GM21528 (cell line): Measurements from ENCODE around the gene ANKRD33.
"Not testable (repeated sequence)": the region's sequence is repeated elsewhere in the genome, so short reads cannot be mapped to it uniquely, and the experiment has no call there.

Experiments used
- ATAC-seq: cut with Tn5 transposase; IDR thresholded peaks from one replicate; pipeline ENCODE4 v1.9.1; 2021; ENCODE audit warnings: mild to moderate bottlenecking, moderate library complexity; ENCODE audit not compliant: unreplicated experiment, low FRiP score

Gene ANKRD33

DNA sequence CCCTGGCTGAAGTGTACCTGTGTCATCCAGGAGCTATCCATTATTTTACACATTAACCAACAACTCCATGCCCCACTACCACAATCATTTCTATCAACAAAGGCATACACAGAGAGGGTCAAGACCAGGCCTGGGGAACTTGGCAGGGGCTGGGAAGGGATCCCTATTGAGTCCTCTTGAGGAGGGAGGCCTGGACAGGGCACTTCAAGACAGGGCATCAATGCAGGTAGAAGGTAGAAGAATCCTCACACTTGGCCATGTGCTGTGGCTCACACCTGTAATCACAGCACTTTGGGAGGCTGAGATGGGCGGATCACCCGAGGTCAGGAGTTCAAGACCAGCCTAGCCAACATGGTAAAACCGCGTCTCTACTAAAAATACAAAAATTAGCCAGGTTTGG, 13.4 kb upstream of the ANKRD33 start:
- no peak for ATAC-seq

DNA sequence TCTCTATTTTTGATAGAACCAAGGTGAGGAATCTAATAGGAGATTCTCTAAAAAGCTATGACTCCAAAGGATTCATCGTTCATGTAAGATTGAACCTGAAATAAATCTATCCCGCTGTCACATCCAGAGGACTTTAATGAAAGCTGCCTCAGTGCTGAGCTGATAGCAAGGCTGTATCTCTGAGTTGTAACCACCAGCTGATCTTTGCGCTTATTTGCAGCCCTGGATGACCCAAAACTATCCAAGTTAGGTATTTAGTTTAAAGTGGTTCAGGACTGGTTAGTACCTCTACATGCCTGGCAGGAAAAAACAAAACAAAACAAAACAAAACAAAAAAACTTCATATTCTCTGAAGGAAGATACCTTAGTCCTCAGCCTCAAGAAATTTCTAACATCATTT, 8.8 kb upstream of the ANKRD33 start:
- no peak for ATAC-seq

DNA sequence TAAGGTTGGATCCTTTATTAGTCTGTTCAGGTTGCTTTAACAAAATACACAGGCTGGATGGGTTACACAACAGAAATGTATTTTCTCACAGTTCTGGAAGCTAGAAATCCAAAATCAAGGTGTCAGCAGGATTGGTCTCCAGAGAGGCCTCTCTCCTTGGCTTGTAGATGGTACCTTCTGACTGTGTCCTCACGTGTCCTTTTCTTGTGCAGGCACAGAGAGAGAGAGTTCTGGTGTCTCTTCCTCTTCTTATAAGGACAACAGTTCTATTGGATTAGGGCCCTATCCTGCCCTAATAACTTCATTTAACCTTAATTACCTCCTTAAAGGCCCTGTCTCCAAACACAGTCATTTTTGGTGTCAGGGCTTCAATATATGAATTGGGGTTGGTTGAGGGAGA, 4.6 kb upstream of the ANKRD33 start:
- no peak for ATAC-seq

DNA sequence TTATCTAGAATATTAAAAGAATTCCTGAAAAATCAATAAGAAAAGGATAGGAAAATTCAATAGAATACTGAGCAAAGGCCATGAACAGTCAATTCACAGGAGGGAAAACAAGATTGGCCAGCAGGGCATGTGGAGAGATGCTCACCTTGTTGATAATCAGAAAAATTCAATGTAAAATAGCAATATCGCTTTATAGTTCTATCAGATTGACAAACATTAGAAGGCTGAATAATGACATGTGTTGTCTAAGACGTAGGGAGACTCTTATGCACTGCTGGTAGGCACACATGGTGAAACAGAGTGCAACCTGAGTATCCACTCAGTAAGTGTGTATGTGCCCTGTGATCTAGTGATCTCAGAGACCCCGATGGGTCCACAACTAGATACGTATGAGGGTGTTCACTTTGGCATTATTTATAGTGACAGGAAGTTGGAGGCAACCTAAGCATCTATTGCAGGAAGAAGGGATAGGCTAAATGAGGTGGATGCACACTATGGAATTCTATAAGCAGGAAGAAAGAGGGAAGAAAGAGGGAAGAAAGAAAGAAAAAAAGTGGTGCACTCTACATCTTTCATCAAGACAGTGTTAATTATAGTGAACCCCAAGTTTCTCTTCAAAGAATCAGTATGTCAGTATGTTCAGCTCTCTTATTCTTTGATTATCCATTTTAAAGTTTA, 3.8 kb upstream of the ANKRD33 start:
- ATAC-seq: no peak

DNA sequence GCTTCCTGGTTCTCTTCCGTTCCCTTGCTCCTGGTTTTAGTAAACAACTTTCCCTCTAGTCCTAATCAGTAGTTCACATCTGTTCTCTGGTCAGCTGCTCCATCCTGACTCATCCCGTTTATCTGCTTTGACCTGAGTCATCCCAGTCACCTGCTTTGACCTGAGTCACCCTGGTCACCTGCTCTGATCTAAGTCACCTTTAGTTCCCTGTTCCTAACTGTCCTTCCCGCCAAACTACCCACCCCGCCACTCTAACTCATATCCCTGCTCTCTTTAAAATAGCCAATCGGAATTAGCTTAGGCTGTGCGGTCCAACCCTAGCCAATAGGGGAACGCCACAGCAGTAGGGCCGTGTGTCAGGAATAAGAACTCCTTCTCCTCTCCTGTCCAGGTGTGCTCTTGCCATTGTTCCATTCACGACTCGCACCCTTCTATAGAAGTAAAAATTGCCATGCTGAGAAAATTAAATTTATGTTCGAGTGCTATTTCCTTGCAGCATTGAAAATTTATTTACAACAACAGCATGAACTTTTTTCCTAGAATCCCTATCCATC, 3.1 kb upstream of the ANKRD33 start:
- no peak for ATAC-seq

DNA sequence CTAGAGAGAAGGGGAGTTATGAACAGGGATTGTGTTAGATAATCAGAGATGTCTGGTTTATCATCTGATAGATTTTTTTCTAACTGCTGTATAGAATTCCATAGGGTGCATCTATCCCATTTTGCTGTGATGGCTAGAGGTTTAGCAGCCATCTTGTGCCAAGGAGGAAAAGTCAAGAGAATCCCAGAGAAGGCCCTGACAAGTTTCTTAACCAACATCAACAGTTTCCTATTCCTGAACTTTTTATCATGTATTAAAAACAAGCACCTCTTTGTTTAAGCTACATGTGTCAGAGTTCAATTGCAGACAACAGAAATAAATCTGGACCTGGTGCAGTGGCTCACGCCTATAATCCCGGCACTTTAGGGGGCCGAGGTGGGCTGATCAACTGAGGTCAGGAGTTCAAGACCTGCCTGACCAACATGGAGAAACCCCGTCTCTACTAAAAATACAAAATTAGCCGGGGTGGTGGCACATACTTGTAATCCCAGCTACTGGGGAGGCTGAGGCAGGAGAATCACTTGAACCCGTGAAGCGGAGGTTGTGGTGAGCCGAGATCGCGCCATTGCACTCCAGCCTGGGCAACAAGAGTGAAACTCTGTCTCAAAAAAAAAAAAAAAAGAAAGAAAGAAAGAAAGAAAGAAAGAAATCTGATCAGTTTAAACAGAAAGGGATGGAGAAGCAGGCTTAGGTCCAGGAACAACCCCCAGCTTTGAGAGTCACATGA, 2.4 kb upstream of the ANKRD33 start:
- not testable (repeated sequence) for ATAC-seq

DNA sequence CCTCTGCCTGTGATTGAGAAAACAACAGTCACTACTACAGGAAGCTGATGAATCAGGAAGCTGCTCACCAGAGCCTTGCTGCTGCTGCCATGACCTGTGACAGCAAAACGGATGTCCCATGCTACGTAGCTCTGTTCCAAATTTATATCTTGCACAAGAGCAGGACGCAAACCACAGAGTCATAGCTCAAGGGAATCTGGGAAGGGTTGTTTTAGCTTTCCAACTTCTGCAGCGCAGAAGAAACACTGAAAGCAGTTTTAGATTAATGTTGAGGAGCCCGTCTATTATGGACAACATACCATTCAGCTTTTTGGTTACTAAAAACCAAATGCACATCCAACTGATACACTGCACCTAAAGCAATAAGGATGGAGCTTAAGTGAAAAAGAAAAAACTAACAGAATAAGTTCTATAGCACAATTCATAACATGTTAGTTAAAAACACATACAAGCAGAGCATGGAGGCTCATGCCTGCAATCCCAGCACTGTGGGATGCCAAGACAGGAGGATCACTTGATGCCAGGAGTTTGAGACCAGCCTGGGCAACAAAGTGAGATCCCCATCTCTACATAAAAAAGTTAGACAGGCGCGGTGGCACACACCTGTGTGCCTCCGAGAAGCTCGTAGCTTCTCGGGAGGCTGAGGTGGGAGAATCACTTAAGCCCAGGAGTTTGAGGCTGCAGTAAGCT, 1.7 kb upstream of the ANKRD33 start:
- no peak for ATAC-seq

DNA sequence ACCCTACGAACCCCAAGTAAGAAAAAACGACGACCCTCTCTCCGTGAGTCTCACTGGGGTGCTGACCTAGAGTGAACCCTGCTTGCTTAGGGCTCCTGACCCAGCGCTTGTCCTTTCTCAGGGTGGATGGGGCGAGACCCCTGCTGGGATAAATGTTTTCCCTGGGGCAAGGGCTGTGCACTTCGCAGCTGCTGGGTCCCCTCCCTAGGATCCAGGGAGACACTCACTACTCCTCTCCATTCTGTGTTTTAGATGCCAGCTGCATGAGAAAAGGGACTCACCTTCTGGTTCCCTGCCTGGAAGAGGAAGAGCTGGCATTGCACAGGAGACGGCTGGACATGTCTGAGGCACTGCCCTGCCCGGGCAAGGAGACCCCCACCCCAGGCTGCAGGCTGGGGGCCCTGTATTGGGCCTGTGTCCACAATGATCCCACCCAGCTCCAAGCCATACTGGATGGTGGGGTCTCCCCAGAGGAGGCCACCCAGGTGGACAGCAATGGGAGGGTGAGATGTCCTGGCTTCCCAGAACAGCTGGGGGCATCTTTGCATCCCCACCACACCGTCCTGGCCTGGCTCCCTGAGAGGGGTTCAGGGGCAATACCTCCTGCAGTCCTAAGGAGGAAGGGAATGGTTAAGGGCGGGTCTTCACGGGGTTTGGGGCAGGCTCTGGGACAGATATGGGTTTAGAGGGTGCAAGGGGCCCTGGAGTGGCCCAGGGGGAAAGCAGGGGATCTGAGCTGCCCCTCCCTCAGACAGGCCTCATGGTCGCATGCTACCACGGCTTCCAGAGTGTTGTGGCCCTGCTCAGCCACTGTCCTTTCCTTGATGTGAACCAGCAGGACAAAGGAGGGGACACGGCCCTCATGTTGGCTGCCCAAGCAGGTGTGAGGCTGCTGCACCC, 663 bp downstream of the ANKRD33 start:
- ATAC-seq: no peak

DNA sequence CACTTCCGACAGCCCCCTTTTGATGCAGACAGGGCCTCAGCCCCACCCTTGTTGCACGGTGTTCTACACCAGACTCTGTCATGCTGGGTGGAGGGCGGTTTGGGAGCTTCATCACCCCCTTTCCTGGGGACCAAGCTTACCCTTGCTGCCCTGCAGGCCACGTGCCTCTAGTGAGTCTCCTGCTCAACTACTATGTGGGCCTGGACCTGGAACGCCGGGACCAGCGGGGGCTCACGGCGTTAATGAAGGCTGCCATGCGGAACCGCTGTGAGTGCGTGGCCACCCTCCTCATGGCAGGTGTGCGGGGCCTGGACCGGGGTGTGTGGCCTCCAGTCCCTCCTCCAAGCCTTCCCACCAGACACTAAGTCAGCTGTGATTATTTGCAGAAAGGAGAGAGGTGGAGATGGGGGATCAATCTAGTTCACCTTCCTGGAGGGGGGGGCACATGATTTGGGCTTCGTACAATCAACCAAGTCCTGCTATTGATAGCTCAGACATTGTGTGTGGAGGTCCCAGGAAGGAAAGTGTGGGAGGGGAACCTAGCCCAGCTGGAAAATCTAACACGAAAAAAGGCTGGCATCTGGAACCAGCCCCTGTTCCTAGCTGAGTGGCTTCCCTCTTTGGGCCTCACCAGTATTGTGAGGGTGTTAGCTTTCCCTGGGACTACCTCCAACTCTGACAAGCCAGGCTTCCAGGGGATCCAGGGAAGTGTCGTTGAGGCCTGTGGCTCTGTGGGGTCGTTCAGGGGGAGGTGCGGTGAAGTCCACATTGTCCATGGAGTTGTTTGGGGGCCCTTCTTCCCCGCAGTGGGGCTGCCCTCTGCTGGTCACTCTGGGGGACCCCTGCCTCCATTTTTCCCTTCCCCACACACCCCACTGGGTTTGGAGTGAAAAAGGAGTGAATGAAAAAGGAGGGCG, 1.6 kb downstream of the ANKRD33 start:
- ATAC-seq: no peak

DNA sequence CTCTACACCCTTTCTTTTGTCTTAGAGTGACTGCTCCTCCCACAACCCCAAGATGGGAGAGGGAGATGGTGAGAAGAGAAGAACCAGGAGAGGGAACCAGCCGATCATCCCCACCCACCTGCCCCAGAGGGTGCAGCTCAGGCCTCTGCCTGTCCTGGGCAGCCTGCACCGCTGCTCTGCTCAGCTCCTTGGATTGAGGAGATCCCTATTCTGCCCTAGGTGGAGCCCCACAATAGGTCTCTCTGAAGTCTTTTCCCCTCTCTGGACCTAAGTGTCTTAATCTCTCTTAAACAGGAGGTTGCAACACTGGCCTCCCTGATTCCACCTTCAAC, 2.2 kb downstream of the ANKRD33 start:
- ATAC-seq: no peak

DNA sequence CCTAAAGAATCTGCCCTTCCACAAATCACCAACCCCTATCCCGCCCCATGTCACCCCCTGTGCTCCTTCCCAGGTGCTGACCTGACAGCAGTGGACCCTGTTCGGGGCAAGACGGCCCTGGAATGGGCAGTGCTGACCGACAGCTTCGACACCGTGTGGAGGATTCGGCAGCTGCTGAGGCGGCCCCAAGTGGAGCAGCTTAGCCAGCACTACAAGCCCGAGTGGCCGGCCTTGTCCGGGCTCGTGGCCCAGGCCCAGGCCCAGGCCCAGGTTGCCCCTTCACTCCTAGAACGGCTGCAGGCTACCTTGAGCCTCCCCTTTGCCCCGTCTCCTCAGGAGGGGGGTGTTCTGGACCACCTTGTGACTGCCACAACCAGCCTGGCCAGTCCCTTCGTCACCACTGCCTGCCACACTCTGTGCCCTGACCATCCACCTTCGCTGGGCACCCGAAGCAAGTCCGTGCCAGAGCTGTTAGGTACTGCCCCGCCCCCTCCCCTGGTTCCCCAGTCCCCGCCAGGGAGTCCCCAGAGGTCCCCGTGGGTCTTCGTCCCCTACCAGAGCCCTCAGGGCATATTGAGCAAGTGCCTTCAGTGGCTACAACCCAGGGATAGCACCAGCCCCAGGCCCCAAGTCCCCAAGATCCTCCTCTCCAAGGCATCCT, 2.7 kb downstream of the ANKRD33 start:
- no peak for ATAC-seq

DNA sequence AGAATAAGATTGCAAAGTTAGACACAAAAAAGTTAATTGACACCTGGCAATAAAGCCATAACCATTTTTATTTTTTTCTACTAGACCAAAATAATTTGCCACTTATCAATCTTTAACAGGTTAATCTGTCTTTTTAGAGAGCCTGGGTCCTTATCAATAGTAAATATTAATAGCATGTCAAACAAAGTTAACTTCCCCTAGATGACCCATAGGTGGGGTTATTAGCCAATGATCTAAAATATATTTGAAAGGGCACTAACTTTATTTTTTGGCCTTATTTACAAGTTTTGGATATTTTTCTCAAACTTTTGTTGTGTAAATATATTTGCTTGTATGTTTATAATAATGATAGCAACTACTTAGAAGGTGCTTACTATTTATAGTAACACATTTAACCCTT, 3.9 kb downstream of the ANKRD33 start:
- ATAC-seq: no peak

DNA sequence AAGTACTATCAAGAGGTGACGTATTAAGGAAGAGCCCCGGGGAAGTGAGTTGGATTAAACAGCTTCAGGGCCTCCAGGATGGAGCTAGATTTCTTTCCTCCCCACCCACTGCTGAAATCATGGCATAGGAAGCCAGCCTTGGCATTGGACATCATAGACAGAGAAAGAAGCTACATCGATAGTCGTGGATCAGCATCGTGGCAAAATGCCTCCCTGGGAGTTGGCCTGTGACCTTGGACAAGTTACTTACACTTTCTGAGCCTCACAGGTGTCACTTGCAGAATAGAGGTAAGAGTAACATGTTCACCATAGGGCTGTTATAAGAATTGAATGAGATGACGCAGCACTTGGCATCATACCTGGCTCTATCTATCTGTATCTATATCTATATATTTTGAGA, 5.9 kb downstream of the ANKRD33 start:
- ATAC-seq: no peak

DNA sequence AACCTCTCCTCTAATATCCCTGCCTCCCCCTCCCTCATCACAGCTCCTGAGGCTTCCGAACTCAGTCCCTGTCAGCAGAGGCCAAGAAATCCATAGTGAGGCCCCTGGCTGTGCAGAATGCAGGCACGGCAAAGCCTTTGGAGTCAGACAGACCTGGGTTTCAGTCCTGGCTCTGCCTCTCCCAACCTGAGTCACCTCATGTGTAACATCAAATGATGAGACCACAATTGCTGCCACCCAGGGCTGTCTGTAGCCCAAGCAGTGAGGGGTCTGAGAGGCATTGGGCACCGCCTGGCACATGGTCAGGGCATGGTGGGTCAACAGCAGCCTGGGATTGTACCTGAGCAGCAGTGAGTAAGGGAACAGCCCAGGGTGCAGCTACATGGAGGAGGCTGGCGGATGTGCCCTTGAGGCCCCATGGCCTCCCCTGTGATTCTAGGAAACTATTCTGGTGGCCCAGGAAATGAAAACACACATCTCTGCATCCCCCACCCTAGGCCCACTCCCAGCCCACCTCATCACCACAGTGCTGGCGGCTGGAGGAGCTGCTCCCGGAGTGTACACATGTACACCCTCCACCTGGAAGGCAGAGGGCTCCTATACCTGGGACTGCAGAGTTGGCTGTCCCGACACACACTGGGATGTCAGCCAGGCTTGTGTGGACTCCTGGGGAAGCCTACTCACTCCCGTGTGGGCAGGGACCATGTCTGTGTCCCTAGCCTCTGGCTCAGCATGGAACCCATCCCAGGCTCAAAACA, 7.7 kb downstream of the ANKRD33 start:
- ATAC-seq: no peak

DNA sequence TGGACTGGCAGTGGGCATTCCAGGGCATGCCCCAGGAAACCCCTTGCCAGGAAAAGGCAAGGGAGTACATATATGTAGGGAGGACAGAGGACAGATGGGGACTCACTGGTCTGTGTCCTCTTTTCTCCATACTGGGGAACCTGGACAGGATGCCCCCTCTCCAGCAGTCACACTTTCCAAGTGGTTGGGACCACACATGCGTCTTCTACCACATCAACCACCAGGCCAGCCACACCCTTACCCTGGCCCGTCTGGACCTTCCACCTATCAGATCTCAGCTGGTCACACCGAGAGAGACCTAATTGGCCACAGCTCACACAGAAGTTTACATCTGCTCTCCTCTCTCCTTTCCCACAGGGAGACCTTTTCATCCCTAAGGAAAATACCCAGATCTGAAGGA, 8.3 kb downstream of the ANKRD33 start:
- ATAC-seq: no peak

DNA sequence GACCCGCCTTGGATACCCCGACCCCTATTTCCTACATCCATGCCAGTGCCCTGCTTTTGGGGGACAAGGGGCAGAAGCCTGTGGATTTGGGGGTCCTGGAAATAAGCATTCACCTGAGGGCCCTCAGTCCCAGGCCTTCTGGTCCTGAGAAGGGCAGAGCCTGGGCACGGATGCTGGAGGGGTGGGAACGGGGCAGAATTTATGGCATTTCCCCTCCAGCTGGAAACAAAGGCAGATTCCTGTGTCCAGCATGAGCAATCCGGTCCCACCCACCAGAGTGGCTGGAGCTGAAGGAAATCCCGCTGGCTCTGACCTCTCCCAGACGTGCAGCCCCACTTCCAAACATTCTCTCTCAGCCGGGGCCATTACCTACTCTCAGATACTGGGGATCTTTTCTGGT, 9.3 kb downstream of the ANKRD33 start:
- ATAC-seq: no peak

DNA sequence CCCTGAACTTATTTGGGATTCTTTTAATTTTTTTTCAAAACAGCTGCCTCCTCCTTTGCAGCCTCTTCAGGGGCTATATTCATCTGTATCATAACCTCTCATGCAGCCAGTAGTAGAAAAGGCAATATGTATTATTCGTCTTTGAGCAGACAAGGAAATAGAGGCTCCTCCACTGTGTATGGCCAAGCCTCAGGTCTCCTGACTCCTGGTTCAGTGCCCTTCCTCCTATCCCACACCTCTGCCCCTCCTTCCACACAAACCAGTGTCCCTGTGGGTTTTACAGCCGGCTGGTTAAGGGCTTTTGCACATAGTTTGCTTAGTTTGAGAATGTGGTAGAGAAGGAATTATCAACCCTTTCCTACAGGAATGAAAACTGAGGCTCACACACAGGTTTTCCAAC, 10.6 kb downstream of the ANKRD33 start:
- no peak for ATAC-seq

DNA sequence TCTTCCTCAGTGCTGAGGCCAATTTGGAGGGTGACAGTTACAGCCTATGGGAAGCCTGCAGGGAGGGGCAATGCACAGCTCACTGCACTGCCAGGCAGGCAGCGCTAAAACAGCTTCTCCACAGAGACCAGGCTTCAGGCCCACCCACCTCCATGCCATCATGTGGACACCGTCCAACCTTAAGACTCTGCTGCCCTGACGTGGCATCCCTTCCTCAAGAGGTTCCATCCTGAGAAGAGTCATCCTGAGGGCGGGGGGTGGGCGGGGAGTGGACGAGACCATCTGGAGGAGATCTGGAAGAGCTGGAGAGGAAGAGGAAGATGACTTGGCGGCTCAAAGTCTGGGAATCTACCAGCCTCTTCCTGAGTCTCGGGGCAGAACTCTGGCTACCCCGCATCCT, 11.0 kb downstream of the ANKRD33 start:
- ATAC-seq: no peak
